T-helper 1 cell treated with Interleukin-12 subunit alpha and Interleukin-12 subunit beta and Interleukin-4 antibody, amounts not matched to agents 30 μg/mL and 1 μg/mL, for 36 hours (primary cell): ENCODE measurements around the gene TCF15.
"Not testable (repeated sequence)": the region's sequence is repeated elsewhere in the genome, so short reads cannot be mapped to it uniquely, and the experiment has no call there.

Experiments used
- H3K27ac Mint-ChIP-seq: one replicate; pipeline ENCODE4 v1.8.0; 2021; ENCODE audit warnings: mild to moderate bottlenecking, mixed read lengths
- H3K27me3 Mint-ChIP-seq: one replicate; pipeline ENCODE4 v1.8.0; 2021; ENCODE audit warnings: low read depth, mixed read lengths
- H3K36me3 Mint-ChIP-seq: one replicate; pipeline ENCODE4 v1.8.0; 2021; ENCODE audit warnings: low read depth, mixed read lengths
- H3K4me1 Mint-ChIP-seq: one replicate; pipeline ENCODE4 v1.8.0; 2021; ENCODE audit warnings: low read depth, mixed read lengths
- H3K4me3 Mint-ChIP-seq: one replicate; pipeline ENCODE4 v1.8.0; 2021; ENCODE audit warnings: mild to moderate bottlenecking, moderate library complexity, mixed read lengths
- H3K9me3 Mint-ChIP-seq: one replicate; pipeline ENCODE4 v1.8.0; 2021; ENCODE audit warnings: mixed read lengths

Gene TCF15

GRCh38 chr20:588932-589672, 21.0 kb downstream of the TCF15 start:
- no peaks in the 10 kb centered on the region for H3K36me3 Mint-ChIP-seq
- no peak overlapping the region for H3K4me3 Mint-ChIP-seq
- H3K9me3 Mint-ChIP-seq: no peaks in the 10 kb centered on the region
- H3K27me3 Mint-ChIP-seq: peaks cover 4% of the 10 kb centered on the region
- H3K4me1 Mint-ChIP-seq: no peaks in the 10 kb centered on the region
- H3K27ac Mint-ChIP-seq: no peak overlapping the region

- Mint-ChIP-seq H3K9me3 (no peaks in the 10 kb centered on the region), H3K36me3 (no peaks in the 10 kb centered on the region), H3K27ac (no peak overlapping the region), H3K27me3 (peaks cover 4% of the 10 kb centered on the region), H3K4me1 (no peaks in the 10 kb centered on the region), H3K4me3 (no peak overlapping the region)
Measured at GRCh38 chr20:588476-588875, 21.6 kb downstream of the TCF15 start.

- H3K27me3 Mint-ChIP-seq: peaks cover 7% of the 10 kb centered on the region
- no peaks in the 10 kb centered on the region for H3K4me1 Mint-ChIP-seq
- no peaks in the 10 kb centered on the region for H3K9me3 Mint-ChIP-seq
- no peaks in the 10 kb centered on the region for H3K36me3 Mint-ChIP-seq
- no peak overlapping the region for H3K4me3 Mint-ChIP-seq
- H3K27ac Mint-ChIP-seq: no peak overlapping the region
Measured at GRCh38 chr20:584971-585301, 25.2 kb downstream of the TCF15 start.

- no peak overlapping the region for H3K4me3 Mint-ChIP-seq
- no peak overlapping the region for H3K27ac Mint-ChIP-seq
- no peaks in the 10 kb centered on the region for H3K4me1 Mint-ChIP-seq
- H3K36me3 Mint-ChIP-seq: no peaks in the 10 kb centered on the region
- peaks cover 7% of the 10 kb centered on the region for H3K27me3 Mint-ChIP-seq
- no peaks in the 10 kb centered on the region for H3K9me3 Mint-ChIP-seq
Measured at GRCh38 chr20:584161-584970, 25.7 kb downstream of the TCF15 start.

- Mint-ChIP-seq H3K4me3 (no peak overlapping the region), H3K27ac (no peak overlapping the region), H3K27me3 (peaks cover 3% of the 10 kb centered on the region), H3K9me3 (no peaks in the 10 kb centered on the region), H3K4me1 (no peaks in the 10 kb centered on the region), H3K36me3 (no peaks in the 10 kb centered on the region)
Measured at GRCh38 chr20:582204-582603, 27.9 kb downstream of the TCF15 start.

GRCh38 chr20:578940-579690, 31.0 kb downstream of the TCF15 start:
- not testable (repeated sequence) for H3K27ac Mint-ChIP-seq, H3K4me3 Mint-ChIP-seq, H3K9me3 Mint-ChIP-seq, H3K4me1 Mint-ChIP-seq, H3K36me3 Mint-ChIP-seq, H3K27me3 Mint-ChIP-seq

GRCh38 chr20:577167-577791, 32.8 kb downstream of the TCF15 start:
- Mint-ChIP-seq H3K4me1 (no peaks in the 10 kb centered on the region), H3K4me3 (no peak overlapping the region), H3K27me3 (peaks cover 9% of the 10 kb centered on the region), H3K9me3 (no peaks in the 10 kb centered on the region), H3K36me3 (no peaks in the 10 kb centered on the region), H3K27ac (no peak overlapping the region)

GRCh38 chr20:576156-576555, 34.0 kb downstream of the TCF15 start:
- H3K9me3 Mint-ChIP-seq: no peaks in the 10 kb centered on the region
- H3K27me3 Mint-ChIP-seq: peaks cover 17% of the 10 kb centered on the region
- no peaks in the 10 kb centered on the region for H3K4me1 Mint-ChIP-seq
- H3K4me3 Mint-ChIP-seq: no peak overlapping the region
- no peaks in the 10 kb centered on the region for H3K36me3 Mint-ChIP-seq
- H3K27ac Mint-ChIP-seq: no peak overlapping the region

- Mint-ChIP-seq H3K4me1 (no peaks in the 10 kb centered on the region), H3K27me3 (peaks cover 20% of the 10 kb centered on the region), H3K27ac (no peak overlapping the region), H3K9me3 (no peaks in the 10 kb centered on the region), H3K36me3 (no peaks in the 10 kb centered on the region), H3K4me3 (no peak overlapping the region)
Measured at GRCh38 chr20:575230-575629, 34.9 kb downstream of the TCF15 start.

GRCh38 chr20:574297-574942, 35.7 kb downstream of the TCF15 start:
- Mint-ChIP-seq H3K4me3 (no peak overlapping the region), H3K27me3 (peaks cover 26% of the 10 kb centered on the region), H3K36me3 (no peaks in the 10 kb centered on the region), H3K27ac (no peak overlapping the region), H3K9me3 (no peaks in the 10 kb centered on the region), H3K4me1 (no peaks in the 10 kb centered on the region)

- Mint-ChIP-seq H3K27ac (no peak overlapping the region), H3K4me1 (no peaks in the 10 kb centered on the region), H3K27me3 (peaks cover 30% of the 10 kb centered on the region)
Measured at GRCh38 chr20:573414-574296, 36.5 kb downstream of the TCF15 start.

GRCh38 chr20:572727-573126, 37.4 kb downstream of the TCF15 start:
- no peaks in the 10 kb centered on the region for H3K9me3 Mint-ChIP-seq
- H3K4me3 Mint-ChIP-seq: no peak overlapping the region
- H3K36me3 Mint-ChIP-seq: no peaks in the 10 kb centered on the region
- no peak overlapping the region for H3K27ac Mint-ChIP-seq
- peaks cover 31% of the 10 kb centered on the region for H3K27me3 Mint-ChIP-seq
- no peaks in the 10 kb centered on the region for H3K4me1 Mint-ChIP-seq

More at GRCh38 chr20:573414-574296, 36.5 kb downstream of the TCF15 start:
- Mint-ChIP-seq H3K9me3 (no peaks in the 10 kb centered on the region), H3K36me3 (no peaks in the 10 kb centered on the region), H3K4me3 (no peak overlapping the region)

- H3K36me3 Mint-ChIP-seq: no peaks in the 10 kb centered on the region
- no peaks in the 10 kb centered on the region for H3K9me3 Mint-ChIP-seq
- H3K4me1 Mint-ChIP-seq: no peaks in the 10 kb centered on the region
- H3K27ac Mint-ChIP-seq: no peak overlapping the region
- no peak overlapping the region for H3K4me3 Mint-ChIP-seq
- H3K27me3 Mint-ChIP-seq: peaks cover 37% of the 10 kb centered on the region
Measured at GRCh38 chr20:571754-572441, 38.2 kb downstream of the TCF15 start.
